Kidney (tissue), 14 donors: Measurements from ENCODE around the gene DCLRE1B. TPM values are rescaled to one million over a fixed set of nuclear protein-coding genes. Genes with fewer than 3 reads are reported as not detected.

Source experiments
- DNase-seq, 5 donors: peaks; one replicate each; pipeline ENCODE4 v3.0.0-alpha.2; 2013 to 2020
- FAIRE-seq: peaks from 2 replicates; lab custom pipeline; 2012; peaks lifted over from hg19 to GRCh38; lab: Jason Lieb, UNC
- H3K27ac ChIP-seq, 2 donors: one replicate each; pipeline ENCODE4 v1.7.0; 2013; ENCODE audit warnings: low read depth in 2 of 2, low read length in 2 of 2, inconsistent platforms in 1 of 2
- H3K27me3 ChIP-seq: one replicate; pipeline ENCODE4 v1.7.1; 2013; ENCODE audit warnings: low read length, inconsistent platforms; ENCODE audit not compliant: control insufficient read depth, insufficient read depth
- H3K36me3 ChIP-seq, 3 donors: one replicate each; pipeline versions ENCODE4 v1.7.0 to v1.7.1; 2013; ENCODE audit warnings: low read length in 3 of 3, control low read depth in 1 of 3, inconsistent platforms in 1 of 3; ENCODE audit not compliant: insufficient read depth in 3 of 3, control insufficient read depth in 2 of 3
- H3K4me1 ChIP-seq, 3 donors: one replicate each; pipeline versions ENCODE4 v1.7.0 to v1.7.1; 2013; ENCODE audit warnings: low read length in 3 of 3, inconsistent platforms in 1 of 3, low read depth in 1 of 3; ENCODE audit not compliant: control insufficient read depth in 2 of 3, insufficient read depth in 2 of 3
- H3K4me3 ChIP-seq, 3 donors: one replicate each; pipeline versions ENCODE4 v1.7.0 to v1.8.1; 2013; ENCODE audit warnings: low read length in 3 of 3, control low read depth in 1 of 3, inconsistent platforms in 1 of 3
- H3K9ac ChIP-seq, 3 donors: one replicate each; pipeline versions ENCODE4 v1.7.0 to v1.7.1; 2013; ENCODE audit warnings: low read length in 3 of 3, control low read depth in 1 of 3, inconsistent platforms in 1 of 3
- H3K9me3 ChIP-seq, 3 donors: one replicate each; pipeline versions ENCODE4 v1.7.0 to v1.7.1; 2013; ENCODE audit warnings: low read length in 3 of 3, control low read depth in 1 of 3, inconsistent platforms in 1 of 3; ENCODE audit not compliant: control insufficient read depth in 2 of 3, insufficient read depth in 1 of 3
- CTCF ChIP-seq: IDR thresholded peaks from 3 replicates; pipeline ENCODE4 v1.5.1; 2012; ENCODE audit warnings: mild to moderate bottlenecking, moderate library complexity, borderline replicate concordance; ENCODE audit not compliant: insufficient read depth; ENCODE audit errors: extremely low read depth
- intact Hi-C: fragments of 100-400 bp; cut with DNase I; formaldehyde crosslinking; loops from one replicate; pipeline ENCODE4 v1.11.1; 2022
- polyA plus RNA-seq: library from polyadenylated mRNA; stranded (reverse); fragments of 350-450 nt; fragmentation: Illumina TruSeq; extraction: RNeasy Lipid Tissue Mini Kit (QIAGEN cat#74804); gene quantifications from one replicate; pipeline ENCODE4 v1.2.3, GENCODE V29; 2014; ENCODE audit warnings: low read depth, low replicate concordance; ENCODE audit not compliant: insufficient read depth
- total RNA-seq: library from RNA; stranded (reverse); fragmentation: NEBNext Ultra II Directional; extraction: Animal tissue kit (Norgen Biotek cat#: 25700); gene quantifications from one replicate; pipeline ENCODE4 v1.2.1, GENCODE V29; 2021
- donor health status: control.
- donor health status: control.
- donor health status: control.
- donor health status: control.
- donor health status: control.
- donor health status: DM: yes; HTN: yes; CAD: no.
- donor health status: Normal renal cell carcinoma (clear cell type).

The DCLRE1B gene
- total and polyA plus RNA-seq, 2 donors from 2014 or later = 1.4 to 6.1 TPM

DNA sequence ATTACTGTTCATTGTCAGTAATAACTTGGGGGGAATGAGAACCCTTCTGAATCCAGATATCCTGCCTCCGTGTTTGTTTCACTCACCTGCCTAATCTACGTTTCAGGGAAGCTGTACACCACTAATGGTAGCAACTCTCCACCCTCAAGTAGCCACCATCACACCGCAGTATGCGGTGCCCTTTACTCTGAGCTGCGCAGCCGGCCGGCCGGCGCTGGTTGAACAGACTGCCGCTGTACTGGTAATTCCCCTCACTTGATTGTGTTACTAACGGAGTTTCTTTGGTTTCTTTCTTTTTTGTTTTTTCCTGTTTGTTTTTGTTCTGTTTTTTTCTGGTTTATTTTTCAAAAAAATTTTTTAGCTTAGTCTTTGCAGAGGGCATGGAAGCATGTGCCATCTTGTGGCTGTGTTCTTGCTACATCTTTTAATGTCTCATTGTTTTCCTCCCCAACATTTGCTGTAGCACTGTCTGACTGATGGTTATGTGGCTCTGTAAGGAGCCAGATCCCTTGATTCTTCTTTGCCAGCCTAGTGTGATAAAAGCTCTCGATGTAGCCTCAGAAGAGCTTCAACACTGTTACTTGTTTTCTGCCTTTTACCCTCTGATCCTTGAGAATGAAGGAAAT lies 58.3 kb downstream of the DCLRE1B start:
- intact Hi-C loops = no loop called here
- H3K9me3 ChIP-seq = no peaks in the 10 kb centered on the region
- FAIRE-seq = no peak
- no peaks in the 10 kb centered on the region for H3K27me3 ChIP-seq
- no peaks in the 10 kb centered on the region for H3K4me1 ChIP-seq
- peaks cover 6 to 26% (median 21%) of the 10 kb centered on the region in 3 donors for H3K36me3 ChIP-seq
- no peak for TF ChIP-seq CTCF
- H3K9ac ChIP-seq = no peak overlapping the region
- no peak for DNase-seq
- no peak overlapping the region for H3K4me3 ChIP-seq
- H3K27ac ChIP-seq = no peak overlapping the region

Other genes starting within 250 kb of the DCLRE1B start
- gene PHTF1, start 145.8 kb upstream of the DCLRE1B start, total RNA-seq = 20.0 TPM
- 14.7 TPM for gene PHTF1, start 145.8 kb upstream of the DCLRE1B start, polyA plus RNA-seq
- gene RSBN1, start 92.8 kb upstream of the DCLRE1B start, total RNA-seq = 22.0 TPM
- 4.0 TPM for gene RSBN1, start 92.8 kb upstream of the DCLRE1B start, polyA plus RNA-seq
- 6.6 TPM for gene PTPN22, start 33.6 kb upstream of the DCLRE1B start, total RNA-seq
- 0.32 TPM for gene PTPN22, start 33.6 kb upstream of the DCLRE1B start, polyA plus RNA-seq
- gene BCL2L15, start 17.7 kb upstream of the DCLRE1B start, total RNA-seq = 34.3 TPM
- gene BCL2L15, start 17.7 kb upstream of the DCLRE1B start, polyA plus RNA-seq = 2.2 TPM
- 21.7 TPM for gene AP4B1, start 527 bp upstream of the DCLRE1B start, total RNA-seq
- gene AP4B1, start 527 bp upstream of the DCLRE1B start, polyA plus RNA-seq = 8.7 TPM
- gene HIPK1, start 24.0 kb downstream of the DCLRE1B start, total RNA-seq = 65.0 TPM
- 8.4 TPM for gene HIPK1, start 24.0 kb downstream of the DCLRE1B start, polyA plus RNA-seq
- 13.5 TPM for gene OLFML3, start 74.1 kb downstream of the DCLRE1B start, total RNA-seq
- 22.9 TPM for gene OLFML3, start 74.1 kb downstream of the DCLRE1B start, polyA plus RNA-seq
- gene SYT6, start 248.5 kb downstream of the DCLRE1B start, total RNA-seq = 0.06 TPM
- gene SYT6, start 248.5 kb downstream of the DCLRE1B start, polyA plus RNA-seq = 1.7 TPM